ENCODE data around the gene KICS2.

DNA sequence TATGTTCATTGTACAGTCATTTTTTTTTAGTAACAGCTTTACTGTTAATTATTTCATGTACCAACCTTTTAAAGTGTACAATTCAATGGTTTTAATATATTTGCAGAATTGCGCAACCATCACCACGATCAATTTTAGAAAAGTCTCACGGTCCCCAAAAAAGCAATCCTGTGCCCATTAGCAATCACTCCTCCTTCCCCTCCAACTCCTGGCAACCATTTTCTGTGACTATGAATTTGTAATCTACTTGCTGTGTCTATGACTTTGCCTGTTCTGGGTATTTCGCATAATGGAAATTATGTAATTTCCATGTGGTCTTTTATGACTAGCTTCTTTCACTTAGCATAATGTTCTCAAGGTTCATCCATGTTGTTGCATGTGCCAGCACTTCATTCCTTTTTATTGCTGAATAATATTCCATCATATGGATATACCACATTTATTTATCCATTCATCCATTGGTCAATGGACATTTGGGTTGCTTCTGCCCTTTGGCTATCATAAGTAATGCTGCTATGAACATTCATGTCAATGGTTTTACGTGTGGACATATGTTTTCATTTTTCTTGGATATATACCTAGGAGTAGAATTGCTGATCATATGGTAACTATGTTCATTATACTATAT, 9.9 kb downstream of the KICS2 start:
- no peak for TF ChIP-seq CTCF (IDR thresholded peaks at IDR 0.05)
- no peak for TF ChIP-seq EZH2 (IDR thresholded peaks at IDR 0.05)
- no peak for TF ChIP-seq EZH2phosphoT487 (IDR thresholded peaks at IDR 0.05)

Data from neural progenitor cell (in vitro differentiated cells).